Neural crest cell (in vitro differentiated cells): ENCODE measurements around the gene PCSK2. TPM values are rescaled to one million over a fixed set of nuclear protein-coding genes. Genes with fewer than 3 reads are reported as not detected.
A peak's percentile ranks its signal among the peaks of the same experiment; 100 is the strongest.
"Not testable (repeated sequence)": the region's sequence is repeated elsewhere in the genome, so short reads cannot be mapped to it uniquely, and the experiment has no call there.

Source experiments
- DNase-seq: peaks from one replicate; pipeline ENCODE4 v3.0.0; 2021; ENCODE audit warnings: low read depth, mixed read lengths, low spot score
- H3K27ac Mint-ChIP-seq: one replicate; pipeline ENCODE4 v1.8.0; 2021; ENCODE audit warnings: mild to moderate bottlenecking, mixed read lengths; ENCODE audit not compliant: unreplicated experiment
- H3K27me3 Mint-ChIP-seq: 2 replicates; pipeline ENCODE4 v1.8.0; 2021; ENCODE audit warnings: low read depth, mild to moderate bottlenecking, mixed read lengths
- H3K36me3 Mint-ChIP-seq: 2 replicates; pipeline ENCODE4 v1.8.0; 2021; ENCODE audit warnings: low read depth, mild to moderate bottlenecking, mixed read lengths
- H3K4me1 Mint-ChIP-seq: 2 replicates; pipeline ENCODE4 v1.8.0; 2021; ENCODE audit warnings: mixed read lengths
- H3K4me3 Mint-ChIP-seq: one replicate; pipeline ENCODE4 v1.8.0; 2021; ENCODE audit warnings: mild to moderate bottlenecking, mixed read lengths
- H3K9me3 Mint-ChIP-seq: 2 replicates; pipeline ENCODE4 v1.8.0; 2021; ENCODE audit warnings: mixed read lengths
- total RNA-seq: library from RNA; stranded (reverse); gene quantifications from 2 replicates; pipeline ENCODE4 v1.2.1, GENCODE V29; 2021
- TF ChIP-seq, protein P1 (sequence below): fragments of 200-600 bp; sonication (generic); conservative IDR thresholded peaks from 2 replicates; pipeline ENCODE4 v1.5.0; 2021; ENCODE audit warnings: antibody characterized with exemption, mild to moderate bottlenecking

The PCSK2 gene
- total RNA-seq, 1 donor from 2014 or later = 2.1 TPM

DNA sequence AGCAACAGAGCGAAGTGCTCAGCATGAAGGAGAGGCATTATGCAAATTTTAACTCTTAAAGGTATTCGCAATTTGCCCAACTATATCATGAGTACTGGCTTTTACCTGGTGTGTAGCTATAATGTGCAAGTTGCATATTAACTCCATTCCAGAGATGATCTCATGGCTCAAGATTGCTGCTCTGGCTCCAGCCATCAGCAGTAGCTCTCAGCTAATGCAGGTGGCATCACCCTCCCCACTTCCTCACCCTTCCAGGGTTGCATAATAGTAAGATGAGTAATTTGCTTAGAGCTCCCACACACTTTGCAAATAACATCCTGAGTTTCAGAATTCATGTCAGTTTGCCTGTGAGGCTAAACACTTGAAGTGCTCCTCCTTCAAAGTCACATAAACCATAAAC lies 15.9 kb upstream of the PCSK2 start:
- H3K27me3 Mint-ChIP-seq = peaks cover 8% of the 10 kb centered on the region
- H3K27ac Mint-ChIP-seq = no peak overlapping the region
- H3K4me3 Mint-ChIP-seq = no peak overlapping the region

DNA sequence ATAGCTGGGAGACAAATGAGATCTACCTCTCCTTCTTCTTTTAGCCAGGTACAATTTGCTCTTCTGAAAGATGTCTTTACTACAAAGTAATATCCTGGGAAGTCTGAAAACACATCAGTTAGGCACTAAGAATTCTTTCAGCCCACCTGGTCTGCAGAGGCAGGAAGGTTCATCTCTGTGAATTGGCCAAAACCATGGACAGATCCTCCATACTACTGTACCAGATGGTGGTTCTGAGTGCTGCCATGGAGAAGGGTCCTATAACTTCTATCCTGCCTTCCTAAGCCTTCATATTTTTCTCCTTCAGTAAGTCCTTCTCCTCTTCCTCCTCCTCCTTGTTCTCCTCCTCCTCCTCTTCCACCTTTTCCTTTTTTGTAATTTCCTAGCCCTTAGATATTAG lies 11.7 kb upstream of the PCSK2 start:
- Mint-ChIP-seq H3K4me3 (no peak overlapping the region), H3K4me1 (no peaks in the 10 kb centered on the region), H3K27me3 (peaks cover 8% of the 10 kb centered on the region), H3K9me3 (no peaks in the 10 kb centered on the region), H3K27ac (no peak overlapping the region), H3K36me3 (no peaks in the 10 kb centered on the region)
- TF ChIP-seq, protein P1, sequence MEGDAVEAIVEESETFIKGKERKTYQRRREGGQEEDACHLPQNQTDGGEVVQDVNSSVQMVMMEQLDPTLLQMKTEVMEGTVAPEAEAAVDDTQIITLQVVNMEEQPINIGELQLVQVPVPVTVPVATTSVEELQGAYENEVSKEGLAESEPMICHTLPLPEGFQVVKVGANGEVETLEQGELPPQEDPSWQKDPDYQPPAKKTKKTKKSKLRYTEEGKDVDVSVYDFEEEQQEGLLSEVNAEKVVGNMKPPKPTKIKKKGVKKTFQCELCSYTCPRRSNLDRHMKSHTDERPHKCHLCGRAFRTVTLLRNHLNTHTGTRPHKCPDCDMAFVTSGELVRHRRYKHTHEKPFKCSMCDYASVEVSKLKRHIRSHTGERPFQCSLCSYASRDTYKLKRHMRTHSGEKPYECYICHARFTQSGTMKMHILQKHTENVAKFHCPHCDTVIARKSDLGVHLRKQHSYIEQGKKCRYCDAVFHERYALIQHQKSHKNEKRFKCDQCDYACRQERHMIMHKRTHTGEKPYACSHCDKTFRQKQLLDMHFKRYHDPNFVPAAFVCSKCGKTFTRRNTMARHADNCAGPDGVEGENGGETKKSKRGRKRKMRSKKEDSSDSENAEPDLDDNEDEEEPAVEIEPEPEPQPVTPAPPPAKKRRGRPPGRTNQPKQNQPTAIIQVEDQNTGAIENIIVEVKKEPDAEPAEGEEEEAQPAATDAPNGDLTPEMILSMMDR = no peak
- no peak for DNase-seq

More for the DNA sequence above, 15.9 kb upstream of the PCSK2 start:
- Mint-ChIP-seq H3K36me3 (no peaks in the 10 kb centered on the region), H3K9me3 (no peaks in the 10 kb centered on the region), H3K4me1 (no peaks in the 10 kb centered on the region)
- TF ChIP-seq, protein P1 = no peak
- DNase-seq = no peak

DNA sequence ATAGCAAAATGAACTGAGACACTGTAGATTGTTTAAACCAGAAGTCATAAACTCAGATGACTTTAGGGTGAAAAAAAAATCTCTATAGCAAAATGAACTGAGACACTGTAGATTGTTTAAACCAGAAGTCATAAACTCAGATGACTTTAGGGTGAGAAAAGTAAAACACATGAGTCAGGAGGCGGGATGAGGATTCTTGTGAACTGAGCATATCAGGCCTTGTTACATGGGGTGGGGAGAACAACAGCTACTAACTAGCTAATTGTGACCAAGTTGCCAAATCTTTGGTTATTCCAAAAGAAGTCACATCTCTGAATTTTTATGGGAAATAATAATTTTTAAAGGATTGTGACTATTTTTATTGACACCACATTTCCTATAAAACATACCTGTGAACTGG lies 7.0 kb upstream of the PCSK2 start:
- not testable (repeated sequence) for H3K4me3 Mint-ChIP-seq, H3K27ac Mint-ChIP-seq, H3K36me3 Mint-ChIP-seq, H3K4me1 Mint-ChIP-seq, DNase-seq, H3K9me3 Mint-ChIP-seq
- peaks cover 35% of the 10 kb centered on the region for H3K27me3 Mint-ChIP-seq

DNA sequence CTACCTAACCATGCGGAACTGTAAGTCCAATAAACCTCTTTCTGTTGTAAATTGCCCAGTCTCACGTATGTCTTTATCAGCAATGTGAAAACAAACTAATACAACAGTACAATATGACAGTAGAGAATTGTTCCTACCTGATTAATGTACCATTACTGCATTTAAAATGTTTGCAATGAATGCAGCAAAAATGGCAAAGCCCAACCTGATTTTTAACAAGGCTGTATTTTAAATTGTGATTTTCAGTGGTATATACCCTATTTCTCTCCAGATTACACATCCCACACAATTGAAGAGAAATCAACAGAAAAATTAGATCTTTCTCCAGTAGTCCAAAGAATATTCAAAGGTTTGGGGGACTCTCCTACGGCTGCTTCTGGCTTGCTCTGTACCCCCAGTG lies 3.3 kb upstream of the PCSK2 start:
- H3K9me3 Mint-ChIP-seq = no peaks in the 10 kb centered on the region
- no peaks in the 10 kb centered on the region for H3K36me3 Mint-ChIP-seq
- no peak for DNase-seq
- no peak overlapping the region for H3K27ac Mint-ChIP-seq
- peaks cover 29% of the 10 kb centered on the region for H3K4me1 Mint-ChIP-seq
- H3K27me3 Mint-ChIP-seq = peaks cover 69% of the 10 kb centered on the region
- TF ChIP-seq, protein P1 = no peak
- H3K4me3 Mint-ChIP-seq = no peak overlapping the region

DNA sequence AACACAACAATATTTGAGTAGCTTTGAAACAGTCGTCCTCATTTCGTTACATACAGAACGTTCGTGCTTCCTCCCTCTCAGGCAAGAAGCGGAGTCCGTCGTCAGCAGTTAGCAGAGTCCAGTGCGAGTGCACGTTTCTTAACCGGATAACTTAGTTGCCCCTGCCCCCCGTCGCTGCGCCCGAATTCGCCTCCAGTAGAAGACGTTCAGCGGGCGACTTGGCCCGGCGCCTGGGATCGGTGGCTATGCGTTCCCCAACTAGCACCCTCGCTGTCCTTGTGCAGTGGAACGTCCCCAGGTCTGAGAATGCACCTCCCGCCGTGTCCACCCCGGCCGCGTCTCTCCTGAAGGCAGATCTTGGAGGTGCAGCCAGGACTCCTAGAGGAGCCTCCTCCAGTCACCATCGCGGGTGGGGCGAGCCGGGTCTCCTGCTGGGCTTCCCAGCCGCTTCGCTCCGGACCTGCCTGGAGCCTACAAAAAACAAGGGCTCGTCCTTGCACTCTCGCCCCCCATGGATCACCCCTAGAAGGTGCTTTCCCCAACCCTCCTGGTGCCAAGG lies 910 bp upstream of the PCSK2 start:
- peak; percentile 10 for DNase-seq
- TF ChIP-seq, protein P1 = no peak
- peak overlapping the region; percentile 96 for H3K27ac Mint-ChIP-seq

DNA sequence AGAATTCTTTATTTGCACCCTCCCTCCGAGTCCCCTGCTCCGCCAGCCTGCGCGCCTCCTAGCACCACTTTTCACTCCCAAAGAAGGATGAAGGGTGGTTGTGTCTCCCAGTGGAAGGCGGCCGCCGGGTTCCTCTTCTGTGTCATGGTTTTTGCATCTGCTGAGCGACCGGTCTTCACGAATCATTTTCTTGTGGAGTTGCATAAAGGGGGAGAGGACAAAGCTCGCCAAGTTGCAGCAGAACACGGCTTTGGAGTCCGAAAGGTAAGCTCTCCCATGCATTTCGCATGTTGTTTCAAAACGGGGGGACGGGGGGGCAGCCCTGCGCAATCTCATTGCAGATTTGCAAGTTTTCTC lies 357 bp downstream of the PCSK2 start:
- TF ChIP-seq, protein P1 = no peak
- DNase-seq = no peak
- Mint-ChIP-seq H3K9me3 (no peaks in the 10 kb centered on the region), H3K4me3 (peak overlapping the region; percentile 93), H3K4me1 (peaks cover 37% of the 10 kb centered on the region), H3K36me3 (no peaks in the 10 kb centered on the region), H3K27ac (no peak overlapping the region), H3K27me3 (peaks cover 93% of the 10 kb centered on the region)

More for the DNA sequence above, 910 bp upstream of the PCSK2 start:
- Mint-ChIP-seq H3K9me3 (no peaks in the 10 kb centered on the region), H3K4me1 (peaks cover 37% of the 10 kb centered on the region), H3K4me3 (peak overlapping the region; percentile 93), H3K27me3 (peaks cover 86% of the 10 kb centered on the region), H3K36me3 (no peaks in the 10 kb centered on the region)
